ENCODE data around the gene NPIPA3. TPM values are rescaled to one million over a fixed set of nuclear protein-coding genes. Genes with fewer than 3 reads are reported as not detected.
"Not testable (repeated sequence)": the region's sequence is repeated elsewhere in the genome, so short reads cannot be mapped to it uniquely, and the experiment has no call there.

Gene NPIPA3
- total RNA-seq, 1 experiment from 2014 or later, result 0.48 TPM

DNA sequence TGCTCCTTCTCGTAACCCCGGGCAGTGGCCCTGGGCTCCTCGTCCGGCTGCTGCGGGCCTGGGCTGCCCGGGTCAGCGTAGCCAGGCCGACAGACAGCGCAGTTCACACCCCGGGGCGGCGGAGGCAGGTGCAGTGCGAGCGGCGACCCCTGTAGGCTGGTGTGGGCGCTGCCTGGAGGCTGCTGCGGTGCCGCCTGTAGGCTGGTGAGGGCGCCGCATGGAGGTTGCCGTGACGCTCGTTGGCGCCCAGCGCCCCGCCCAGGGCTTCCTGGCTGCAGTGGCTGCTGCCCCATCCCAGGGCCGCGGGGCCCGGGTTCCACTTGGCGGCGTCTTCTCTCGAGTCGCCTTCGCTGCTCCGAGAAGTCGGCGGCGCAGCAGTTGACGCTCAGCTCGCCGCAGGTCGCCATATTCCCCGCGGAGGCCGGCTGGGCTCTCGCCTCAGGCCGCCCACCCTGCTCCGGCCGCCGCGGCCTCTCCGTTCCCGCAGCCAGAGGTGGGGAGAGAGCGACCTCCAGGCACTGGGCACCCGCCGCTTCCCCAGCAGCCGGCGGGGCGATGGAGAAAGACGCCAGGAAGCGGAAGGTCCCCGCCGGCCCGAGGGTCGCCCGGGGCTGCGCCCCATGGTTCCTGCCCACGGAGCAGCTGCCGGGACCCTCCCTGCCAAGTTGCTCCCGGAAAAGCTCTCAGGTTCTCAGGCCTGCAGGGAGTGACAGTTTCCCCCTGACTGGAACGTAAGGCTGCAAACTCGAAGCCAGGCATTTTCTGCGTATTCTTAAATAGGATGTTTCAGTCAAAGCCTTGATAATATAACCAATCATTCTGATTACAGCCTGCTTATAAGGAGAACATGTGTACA is 39.3 kb downstream of the NPIPA3 start, which contains the start of gene NPIPA2:
Gene NPIPA2, plus strand, starts transcription at position 261 of the 856 bp plus-strand sequence. CDS start 5,533 bp downstream, outside the sequence.
- not testable (repeated sequence) for DNase-seq (ENCODE audit: low read depth)

- DNase-seq (ENCODE audit: low read depth), result not testable (repeated sequence)
Observed at GRCh38 chr16:14773654-14774053, 70.4 kb downstream of the NPIPA3 start.

GRCh38 chr16:14775624-14776023 is 72.4 kb downstream of the NPIPA3 start:
- DNase-seq (ENCODE audit: low read depth), result not testable (repeated sequence)

Other genes with a start within 250 kb of the NPIPA3 start
- gene PARN, start 73.2 kb upstream of the NPIPA3 start, total RNA-seq (2014; rRNA removed; shearing (Covaris generic)), result 23.8 and 25.4 TPM in 2 replicates
- 118 and 120 TPM in 2 replicates for gene BFAR, start 70.5 kb upstream of the NPIPA3 start, total RNA-seq (2014; rRNA removed; shearing (Covaris generic))
- gene PLA2G10, start 9.1 kb upstream of the NPIPA3 start, total RNA-seq (2014; rRNA removed; shearing (Covaris generic)), result not detected in 2 replicates
- 0.29 and 4.3 TPM in 2 replicates for gene NPIPA2, start 39.1 kb downstream of the NPIPA3 start, total RNA-seq (2014; rRNA removed; shearing (Covaris generic))
- 53.4 and 55.2 TPM in 2 replicates for gene NOMO1, start 130.3 kb downstream of the NPIPA3 start, total RNA-seq (2014; rRNA removed; shearing (Covaris generic))
- 15.6 and 17.1 TPM in 2 replicates for gene NPIPA1, start 234.0 kb downstream of the NPIPA3 start, total RNA-seq (2014; rRNA removed; shearing (Covaris generic))

All from RPMI7951 (cell line).